ENCODE measurements around the gene PLCB1.

PLCB1 gene

GRCh38 chr20:8667306-8667705, 535.2 kb downstream of the PLCB1 start:
- Histone ChIP-seq H3K36me3 (ENCODE audit: insufficient read depth, low read length) (peaks cover 6% of the 10 kb centered on the region), H3K4me1 (ENCODE audit: insufficient read depth, low read length) (peaks cover 11% of the 10 kb centered on the region), H3K9me3 (ENCODE audit: low read length) (no peaks in the 10 kb centered on the region), H3K27me3 (ENCODE audit: insufficient read depth, low read length) (no peaks in the 10 kb centered on the region), H2AFZ (ENCODE audit: low read depth, low read length) (no peak overlapping the region), H3K4me3 (ENCODE audit: low read length) (no peak overlapping the region)

- no peaks in the 10 kb centered on the region for H3K9me3 ChIP-seq (ENCODE audit: low read length)
- H3K4me3 ChIP-seq (ENCODE audit: low read length) = no peak overlapping the region
- H3K36me3 ChIP-seq (ENCODE audit: insufficient read depth, low read length) = peaks cover 18% of the 10 kb centered on the region
- H2AFZ ChIP-seq (ENCODE audit: low read depth, low read length) = no peak overlapping the region
- peaks cover 8% of the 10 kb centered on the region for H3K4me1 ChIP-seq (ENCODE audit: insufficient read depth, low read length)
- no peaks in the 10 kb centered on the region for H3K27me3 ChIP-seq (ENCODE audit: insufficient read depth, low read length)
Observed at GRCh38 chr20:8670207-8670892, 538.3 kb downstream of the PLCB1 start.

DNA sequence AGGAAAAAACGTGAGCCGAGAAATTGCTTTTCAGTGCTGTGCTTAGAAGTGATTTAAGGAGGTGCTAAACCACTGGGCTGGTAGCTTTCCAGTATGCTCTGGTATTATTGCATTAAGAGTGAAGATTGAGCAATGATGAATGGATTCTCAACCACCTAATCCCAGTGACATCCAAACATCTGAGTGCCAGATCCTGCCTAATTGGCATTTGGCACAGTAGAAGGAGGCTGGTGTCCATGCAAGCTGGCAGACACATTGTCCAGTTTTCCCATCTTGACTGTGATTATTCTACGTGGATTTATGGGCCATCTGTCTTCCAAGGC, 538.8 kb downstream of the PLCB1 start:
- Histone ChIP-seq H3K9me3 (ENCODE audit: low read length) (no peaks in the 10 kb centered on the region), H2AFZ (ENCODE audit: low read depth, low read length) (no peak overlapping the region), H3K4me1 (ENCODE audit: insufficient read depth, low read length) (peaks cover 8% of the 10 kb centered on the region), H3K4me3 (ENCODE audit: low read length) (no peak overlapping the region), H3K27me3 (ENCODE audit: insufficient read depth, low read length) (no peaks in the 10 kb centered on the region), H3K36me3 (ENCODE audit: insufficient read depth, low read length) (peaks cover 18% of the 10 kb centered on the region)

DNA sequence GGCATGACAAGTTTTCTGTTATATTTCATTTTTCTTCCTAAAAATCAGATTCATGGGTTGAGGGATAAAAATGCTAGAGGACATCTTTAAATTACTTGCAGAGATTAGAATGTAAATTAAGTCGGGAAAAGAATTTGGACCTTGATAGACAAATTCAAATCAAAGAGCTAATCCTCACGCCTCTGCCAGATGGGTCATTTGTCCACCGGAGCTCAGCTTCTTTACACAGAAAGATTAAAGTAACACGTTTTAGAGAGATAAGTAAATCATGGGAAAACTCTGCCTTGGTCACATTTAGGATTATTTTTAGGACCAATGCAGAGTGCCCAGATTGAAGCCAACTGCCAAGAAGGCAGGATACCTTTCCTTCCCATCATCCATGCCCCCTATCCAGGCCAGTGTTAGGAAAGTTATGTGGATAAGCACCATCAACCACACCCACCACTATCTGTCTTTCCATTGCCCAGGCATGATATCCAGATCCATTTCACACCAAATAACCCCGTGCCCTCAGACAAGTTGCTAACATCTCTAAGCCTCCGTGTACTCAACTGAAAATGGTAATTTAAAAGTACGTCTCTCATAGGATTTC, 539.4 kb downstream of the PLCB1 start:
- Histone ChIP-seq H3K36me3 (ENCODE audit: insufficient read depth, low read length) (peaks cover 18% of the 10 kb centered on the region), H3K4me3 (ENCODE audit: low read length) (no peak overlapping the region), H3K9me3 (ENCODE audit: low read length) (no peaks in the 10 kb centered on the region), H2AFZ (ENCODE audit: low read depth, low read length) (no peak overlapping the region), H3K4me1 (ENCODE audit: insufficient read depth, low read length) (peaks cover 8% of the 10 kb centered on the region), H3K27me3 (ENCODE audit: insufficient read depth, low read length) (no peaks in the 10 kb centered on the region)

- no peak overlapping the region for H2AFZ ChIP-seq (ENCODE audit: low read depth, low read length)
- no peaks in the 10 kb centered on the region for H3K27me3 ChIP-seq (ENCODE audit: insufficient read depth, low read length)
- H3K36me3 ChIP-seq (ENCODE audit: insufficient read depth, low read length) = peaks cover 18% of the 10 kb centered on the region
- H3K9me3 ChIP-seq (ENCODE audit: low read length) = no peaks in the 10 kb centered on the region
- no peak overlapping the region for H3K4me3 ChIP-seq (ENCODE audit: low read length)
- H3K4me1 ChIP-seq (ENCODE audit: insufficient read depth, low read length) = no peaks in the 10 kb centered on the region
Observed at GRCh38 chr20:8673116-8673515, 541.0 kb downstream of the PLCB1 start.

GRCh38 chr20:8675896-8676295, 543.8 kb downstream of the PLCB1 start:
- H2AFZ ChIP-seq (ENCODE audit: low read depth, low read length) = no peak overlapping the region
- peaks cover 13% of the 10 kb centered on the region for H3K36me3 ChIP-seq (ENCODE audit: insufficient read depth, low read length)
- H3K4me1 ChIP-seq (ENCODE audit: insufficient read depth, low read length) = no peaks in the 10 kb centered on the region
- H3K4me3 ChIP-seq (ENCODE audit: low read length) = no peak overlapping the region
- H3K27me3 ChIP-seq (ENCODE audit: insufficient read depth, low read length) = no peaks in the 10 kb centered on the region
- no peaks in the 10 kb centered on the region for H3K9me3 ChIP-seq (ENCODE audit: low read length)

GRCh38 chr20:8678098-8678776, 546.2 kb downstream of the PLCB1 start:
- H3K27me3 ChIP-seq (ENCODE audit: insufficient read depth, low read length) = no peaks in the 10 kb centered on the region
- H3K9me3 ChIP-seq (ENCODE audit: low read length) = no peaks in the 10 kb centered on the region
- H3K36me3 ChIP-seq (ENCODE audit: insufficient read depth, low read length) = peaks cover 13% of the 10 kb centered on the region
- no peak overlapping the region for H2AFZ ChIP-seq (ENCODE audit: low read depth, low read length)
- no peaks in the 10 kb centered on the region for H3K4me1 ChIP-seq (ENCODE audit: insufficient read depth, low read length)
- H3K4me3 ChIP-seq (ENCODE audit: low read length) = no peak overlapping the region

- Histone ChIP-seq H3K4me1 (ENCODE audit: insufficient read depth, low read length) (no peaks in the 10 kb centered on the region), H3K9me3 (ENCODE audit: low read length) (peaks cover 7% of the 10 kb centered on the region), H3K36me3 (ENCODE audit: insufficient read depth, low read length) (peaks cover 12% of the 10 kb centered on the region), H3K4me3 (ENCODE audit: low read length) (no peak overlapping the region), H3K27me3 (ENCODE audit: insufficient read depth, low read length) (no peaks in the 10 kb centered on the region), H2AFZ (ENCODE audit: low read depth, low read length) (no peak overlapping the region)
Observed at GRCh38 chr20:8689337-8689736, 557.3 kb downstream of the PLCB1 start.

DNA sequence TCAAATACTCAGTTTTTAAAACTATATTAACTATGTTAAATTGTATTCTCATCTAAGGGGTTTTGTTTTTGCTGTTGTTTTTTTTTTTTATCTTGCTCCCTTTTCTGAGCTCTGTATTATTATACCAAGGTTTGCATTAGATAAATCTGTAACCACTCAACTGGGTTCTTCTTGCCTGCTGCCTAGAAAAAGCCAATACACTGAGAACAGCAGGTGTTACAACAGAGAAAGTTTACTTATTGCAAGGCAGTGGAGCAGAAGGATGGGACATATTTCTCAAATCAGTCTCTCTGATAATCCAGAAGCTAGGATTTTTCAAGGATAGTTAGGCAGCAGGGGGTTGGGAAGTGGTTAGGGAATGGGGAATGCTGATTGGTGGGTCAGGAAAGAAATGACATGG, 558.0 kb downstream of the PLCB1 start:
- H3K4me1 ChIP-seq (ENCODE audit: insufficient read depth, low read length) = peaks cover 2% of the 10 kb centered on the region
- H3K36me3 ChIP-seq (ENCODE audit: insufficient read depth, low read length) = peaks cover 8% of the 10 kb centered on the region
- H3K4me3 ChIP-seq (ENCODE audit: low read length) = no peak overlapping the region
- H2AFZ ChIP-seq (ENCODE audit: low read depth, low read length) = no peak overlapping the region
- no peaks in the 10 kb centered on the region for H3K27me3 ChIP-seq (ENCODE audit: insufficient read depth, low read length)
- H3K9me3 ChIP-seq (ENCODE audit: low read length) = peaks cover 7% of the 10 kb centered on the region

DNA sequence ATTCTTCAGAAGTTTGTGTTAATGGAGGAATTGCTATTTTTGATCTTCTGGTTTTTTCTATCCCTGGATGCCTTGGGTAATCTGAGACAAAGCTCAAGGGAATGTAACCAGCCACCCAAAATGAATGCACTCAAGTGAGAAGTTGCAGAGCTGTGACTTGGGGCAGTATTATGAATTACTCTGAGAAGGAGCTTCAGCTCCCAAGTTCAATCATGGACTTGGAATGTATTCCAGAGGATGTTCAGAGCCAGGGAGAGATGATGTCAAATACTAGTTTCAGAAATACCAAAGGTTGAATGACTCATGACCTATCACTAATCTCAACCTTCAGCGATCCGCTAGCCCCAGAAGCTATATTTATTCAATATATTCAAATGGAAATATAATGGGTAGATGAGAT, 561.6 kb downstream of the PLCB1 start:
- peaks cover 9% of the 10 kb centered on the region for H3K36me3 ChIP-seq (ENCODE audit: insufficient read depth, low read length)
- H3K27me3 ChIP-seq (ENCODE audit: insufficient read depth, low read length) = no peaks in the 10 kb centered on the region
- no peak overlapping the region for H2AFZ ChIP-seq (ENCODE audit: low read depth, low read length)
- peaks cover 9% of the 10 kb centered on the region for H3K9me3 ChIP-seq (ENCODE audit: low read length)
- H3K4me3 ChIP-seq (ENCODE audit: low read length) = no peak overlapping the region
- H3K4me1 ChIP-seq (ENCODE audit: insufficient read depth, low read length) = peaks cover 2% of the 10 kb centered on the region

DNA sequence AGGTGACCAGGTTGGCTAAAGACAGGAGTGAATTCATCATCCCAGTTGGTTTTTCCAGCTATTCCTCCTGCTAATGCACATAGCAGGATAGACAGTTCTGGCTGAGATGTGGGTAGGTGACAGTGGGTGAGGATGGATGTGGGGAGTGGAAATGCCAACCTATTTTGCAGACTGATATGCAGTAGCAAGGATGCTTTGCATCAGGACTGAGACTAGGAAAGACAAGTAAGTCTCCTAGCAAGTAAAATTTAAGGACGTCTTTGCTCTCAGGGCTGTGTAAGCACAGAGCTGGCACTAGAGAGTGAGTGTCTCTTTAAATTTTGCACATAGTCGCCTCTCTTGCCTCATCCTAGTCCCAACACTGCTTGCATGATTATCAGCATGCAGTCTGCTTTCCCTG, 568.7 kb downstream of the PLCB1 start:
- no peaks in the 10 kb centered on the region for H3K27me3 ChIP-seq (ENCODE audit: insufficient read depth, low read length)
- H3K4me1 ChIP-seq (ENCODE audit: insufficient read depth, low read length) = no peaks in the 10 kb centered on the region
- H2AFZ ChIP-seq (ENCODE audit: low read depth, low read length) = no peak overlapping the region
- peaks cover 2% of the 10 kb centered on the region for H3K9me3 ChIP-seq (ENCODE audit: low read length)
- H3K36me3 ChIP-seq (ENCODE audit: insufficient read depth, low read length) = peaks cover 13% of the 10 kb centered on the region
- no peak overlapping the region for H3K4me3 ChIP-seq (ENCODE audit: low read length)

- Histone ChIP-seq H3K9me3 (ENCODE audit: low read length) (peaks cover 2% of the 10 kb centered on the region), H3K4me3 (ENCODE audit: low read length) (no peak overlapping the region), H3K27me3 (ENCODE audit: insufficient read depth, low read length) (no peaks in the 10 kb centered on the region), H3K4me1 (ENCODE audit: insufficient read depth, low read length) (no peaks in the 10 kb centered on the region), H3K36me3 (ENCODE audit: insufficient read depth, low read length) (peaks cover 11% of the 10 kb centered on the region), H2AFZ (ENCODE audit: low read depth, low read length) (no peak overlapping the region)
Observed at GRCh38 chr20:8706961-8707700, 575.1 kb downstream of the PLCB1 start.

- H3K36me3 ChIP-seq (ENCODE audit: insufficient read depth, low read length) = peaks cover 14% of the 10 kb centered on the region
- no peak overlapping the region for H3K4me3 ChIP-seq (ENCODE audit: low read length)
- H3K9me3 ChIP-seq (ENCODE audit: low read length) = peaks cover 2% of the 10 kb centered on the region
- no peaks in the 10 kb centered on the region for H3K4me1 ChIP-seq (ENCODE audit: insufficient read depth, low read length)
- no peaks in the 10 kb centered on the region for H3K27me3 ChIP-seq (ENCODE audit: insufficient read depth, low read length)
- no peak overlapping the region for H2AFZ ChIP-seq (ENCODE audit: low read depth, low read length)
Observed at GRCh38 chr20:8709627-8710026, 577.6 kb downstream of the PLCB1 start.

All from neuron (in vitro differentiated cells).